Urinary bladder (tissue), 4 donors: ENCODE data around the gene HNF1A. TPM values are rescaled to one million over a fixed set of nuclear protein-coding genes. Genes with fewer than 3 reads are reported as not detected.

Experiments
- DNase-seq: peaks from one replicate; pipeline ENCODE4 v3.0.0-alpha.2; 2015; ENCODE audit errors: extremely low spot score
- H3K27ac ChIP-seq: one replicate; pipeline ENCODE4 v1.5.1; 2013; ENCODE audit warnings: low read depth, mild to moderate bottlenecking, moderate library complexity
- H3K36me3 ChIP-seq: one replicate; pipeline ENCODE4 v1.6.1; 2013; ENCODE audit warnings: mild to moderate bottlenecking, moderate library complexity; ENCODE audit not compliant: insufficient read depth
- H3K4me1 ChIP-seq: one replicate; pipeline ENCODE4 v1.6.1; 2013; ENCODE audit warnings: mild to moderate bottlenecking, moderate library complexity; ENCODE audit not compliant: insufficient read depth
- H3K4me3 ChIP-seq: one replicate; pipeline ENCODE4 v1.5.1; 2013; ENCODE audit warnings: low read depth, low read length
- WGBS: extraction: QIAGEN DNeasy Blood & Tissue Kit; methylation state at CpG from one replicate; pipeline ENCODE4 v1.1.7; 2013; 5-methylcytosine and 5-hydroxymethylcytosine counted together
- polyA plus RNA-seq: library from polyadenylated mRNA; stranded (reverse); fragments of 200-250 nt; gene quantifications from one replicate; pipeline ENCODE4 v1.2.3, GENCODE V29; 2013
- total RNA-seq: library from RNA; depleted of rRNA; stranded (reverse); fragments of >200 nt; gene quantifications from one replicate; pipeline ENCODE4 v1.2.3, GENCODE V29; 2014
- donor health status: healthy with polysubstance abuse.
- donor health status: healthy.

HNF1A gene
- total and polyA plus RNA-seq, 2 donors = 0.18 TPM; not detected in 1

GRCh38 chr12:120965534-120966091 lies 12.7 kb upstream of the HNF1A start:
- Histone ChIP-seq H3K4me3 (no peak overlapping the region), H3K27ac (no peak overlapping the region), H3K4me1 (peaks cover 2% of the 10 kb centered on the region), H3K36me3 (no peaks in the 10 kb centered on the region)
- WGBS = 67% methylated on average over 13 of the region's 13 CpGs
- DNase-seq = no peak

GRCh38 chr12:120970310-120970709 lies 8.0 kb upstream of the HNF1A start:
- Histone ChIP-seq H3K4me1 (no peaks in the 10 kb centered on the region), H3K36me3 (no peaks in the 10 kb centered on the region), H3K27ac (no peak overlapping the region), H3K4me3 (no peak overlapping the region)
- no peak for DNase-seq
- WGBS = 66% methylated on average over 3 of the region's 3 CpGs

GRCh38 chr12:120971299-120972180 lies 6.8 kb upstream of the HNF1A start:
- no peaks in the 10 kb centered on the region for H3K4me1 ChIP-seq
- no peak overlapping the region for H3K27ac ChIP-seq
- no peak overlapping the region for H3K4me3 ChIP-seq
- H3K36me3 ChIP-seq = no peaks in the 10 kb centered on the region
- 41% methylated on average over 13 of the region's 13 CpGs for WGBS
- DNase-seq = peak; percentile 43

GRCh38 chr12:120972870-120973543 lies 5.3 kb upstream of the HNF1A start:
- WGBS = 50% methylated on average over 10 of the region's 10 CpGs
- H3K4me3 ChIP-seq = no peak overlapping the region
- no peak for DNase-seq
- no peaks in the 10 kb centered on the region for H3K36me3 ChIP-seq
- H3K27ac ChIP-seq = no peak overlapping the region
- H3K4me1 ChIP-seq = no peaks in the 10 kb centered on the region

- no peak for DNase-seq
- Histone ChIP-seq H3K4me1 (no peaks in the 10 kb centered on the region), H3K4me3 (no peak overlapping the region), H3K27ac (no peak overlapping the region), H3K36me3 (no peaks in the 10 kb centered on the region)
- 84% methylated on average over 14 of the region's 14 CpGs for WGBS
These were observed 630 bp upstream of the HNF1A start for GRCh38 chr12:120977531-120978295.

- no peaks in the 10 kb centered on the region for H3K4me1 ChIP-seq
- H3K36me3 ChIP-seq = no peaks in the 10 kb centered on the region
- no peak for DNase-seq
- H3K27ac ChIP-seq = no peak overlapping the region
- WGBS = 92% methylated on average over 10 of the region's 10 CpGs
- H3K4me3 ChIP-seq = no peak overlapping the region
These were observed 998 bp downstream of the HNF1A start for GRCh38 chr12:120979220-120979861.

GRCh38 chr12:120979862-120980696 lies 1.7 kb downstream of the HNF1A start:
- Histone ChIP-seq H3K36me3 (no peaks in the 10 kb centered on the region), H3K27ac (no peak overlapping the region), H3K4me3 (no peak overlapping the region), H3K4me1 (no peaks in the 10 kb centered on the region)
- no peak for DNase-seq
- WGBS = 67% methylated on average over 11 of the region's 11 CpGs

- no peak overlapping the region for H3K27ac ChIP-seq
- DNase-seq = no peak
- no peaks in the 10 kb centered on the region for H3K36me3 ChIP-seq
- no peak overlapping the region for H3K4me3 ChIP-seq
- WGBS = 74% methylated on average over 13 of the region's 13 CpGs
- H3K4me1 ChIP-seq = no peaks in the 10 kb centered on the region
These were observed 2.5 kb downstream of the HNF1A start for GRCh38 chr12:120980800-120981368.

GRCh38 chr12:120981407-120981941 lies 3.1 kb downstream of the HNF1A start:
- no peaks in the 10 kb centered on the region for H3K36me3 ChIP-seq
- DNase-seq = no peak
- WGBS = 69% methylated on average over 6 of the region's 6 CpGs

GRCh38 chr12:120982659-120983058 lies 4.3 kb downstream of the HNF1A start:
- Histone ChIP-seq H3K4me1 (no peaks in the 10 kb centered on the region), H3K36me3 (no peaks in the 10 kb centered on the region), H3K27ac (no peak overlapping the region), H3K4me3 (no peak overlapping the region)
- WGBS = 83% methylated on average over 7 of the region's 7 CpGs
- DNase-seq = no peak

More at GRCh38 chr12:120981407-120981941, 3.1 kb downstream of the HNF1A start:
- no peaks in the 10 kb centered on the region for H3K4me1 ChIP-seq
- no peak overlapping the region for H3K27ac ChIP-seq
- no peak overlapping the region for H3K4me3 ChIP-seq

- no peak for DNase-seq
- no peaks in the 10 kb centered on the region for H3K4me1 ChIP-seq
- H3K36me3 ChIP-seq = no peaks in the 10 kb centered on the region
- H3K4me3 ChIP-seq = no peak overlapping the region
- H3K27ac ChIP-seq = no peak overlapping the region
- WGBS = 67% methylated on average over 4 of the region's 4 CpGs
These were observed 5.4 kb downstream of the HNF1A start for GRCh38 chr12:120983759-120984158.

GRCh38 chr12:120984351-120984898 lies 6.1 kb downstream of the HNF1A start:
- Histone ChIP-seq H3K4me3 (no peak overlapping the region), H3K36me3 (no peaks in the 10 kb centered on the region), H3K4me1 (no peaks in the 10 kb centered on the region), H3K27ac (no peak overlapping the region)
- 78% methylated on average over 3 of the region's 3 CpGs for WGBS
- no peak for DNase-seq
